Muscle layer of colon (tissue), 2 donors: Measurements from ENCODE around the gene TRPM3.

Experiments used
- H3K27ac ChIP-seq: one replicate; pipeline ENCODE4 v1.7.0; 2013; ENCODE audit warnings: low read depth, mild to moderate bottlenecking, low read length, moderate library complexity
- H3K27me3 ChIP-seq, 2 donors: one replicate each; pipeline ENCODE4 v1.7.0; 2013; ENCODE audit warnings: low read length in 2 of 2, mild to moderate bottlenecking in 2 of 2; ENCODE audit not compliant: insufficient read depth in 2 of 2, control insufficient read depth in 1 of 2
- H3K36me3 ChIP-seq: one replicate; pipeline ENCODE4 v1.7.0; 2013; ENCODE audit warnings: mild to moderate bottlenecking, low read length; ENCODE audit not compliant: insufficient read depth
- H3K4me1 ChIP-seq: one replicate; pipeline ENCODE4 v1.7.0; 2013; ENCODE audit warnings: mild to moderate bottlenecking, low read length; ENCODE audit not compliant: insufficient read depth
- H3K4me3 ChIP-seq, 2 donors: one replicate each; pipeline ENCODE4 v1.7.0; 2013; ENCODE audit warnings: low read length in 2 of 2, low read depth in 1 of 2, mild to moderate bottlenecking in 1 of 2, moderate library complexity in 1 of 2
- H3K9ac ChIP-seq: one replicate; pipeline ENCODE4 v1.7.0; 2013; ENCODE audit warnings: low read length
- H3K9me3 ChIP-seq: one replicate; pipeline ENCODE4 v1.7.0; 2013; ENCODE audit warnings: mild to moderate bottlenecking, low read length
- donor health status: abdominal sarcoma.
- donor health status: Adenocarcinoma of cecum.

The TRPM3 gene

GRCh38 chr9:70561111-70561510, 560.3 kb downstream of the TRPM3 start:
- no peaks in the 10 kb centered on the region for H3K27me3 ChIP-seq
- no peaks in the 10 kb centered on the region for H3K9me3 ChIP-seq
- H3K36me3 ChIP-seq, result no peaks in the 10 kb centered on the region
- H3K4me1 ChIP-seq, result no peaks in the 10 kb centered on the region
- H3K9ac ChIP-seq, result no peak overlapping the region
- H3K4me3 ChIP-seq, result no peak overlapping the region
- H3K27ac ChIP-seq, result no peak overlapping the region

DNA sequence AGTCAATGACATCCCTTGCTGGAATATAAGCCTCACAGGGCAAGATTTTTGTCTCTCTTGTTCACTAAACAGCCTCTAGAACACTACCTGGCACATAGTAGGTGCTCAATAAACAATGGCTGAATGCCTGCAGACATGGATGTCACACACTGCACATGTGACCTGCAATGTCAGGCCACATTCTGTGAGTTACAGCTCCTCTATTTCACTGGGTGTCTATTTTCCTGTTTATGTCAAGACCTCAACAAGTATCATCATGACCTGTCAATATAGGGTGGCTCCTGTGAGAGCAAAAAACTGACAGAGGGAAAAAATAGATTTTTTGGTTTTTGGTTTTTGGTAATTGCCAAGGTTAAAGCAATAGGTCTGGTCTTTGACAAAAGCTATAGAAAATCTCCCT, 562.3 kb downstream of the TRPM3 start:
- Histone ChIP-seq H3K9me3 (no peaks in the 10 kb centered on the region), H3K4me3 (no peak overlapping the region), H3K9ac (no peak overlapping the region), H3K27ac (no peak overlapping the region), H3K36me3 (no peaks in the 10 kb centered on the region), H3K27me3 (no peaks in the 10 kb centered on the region), H3K4me1 (peaks cover 12% of the 10 kb centered on the region)

DNA sequence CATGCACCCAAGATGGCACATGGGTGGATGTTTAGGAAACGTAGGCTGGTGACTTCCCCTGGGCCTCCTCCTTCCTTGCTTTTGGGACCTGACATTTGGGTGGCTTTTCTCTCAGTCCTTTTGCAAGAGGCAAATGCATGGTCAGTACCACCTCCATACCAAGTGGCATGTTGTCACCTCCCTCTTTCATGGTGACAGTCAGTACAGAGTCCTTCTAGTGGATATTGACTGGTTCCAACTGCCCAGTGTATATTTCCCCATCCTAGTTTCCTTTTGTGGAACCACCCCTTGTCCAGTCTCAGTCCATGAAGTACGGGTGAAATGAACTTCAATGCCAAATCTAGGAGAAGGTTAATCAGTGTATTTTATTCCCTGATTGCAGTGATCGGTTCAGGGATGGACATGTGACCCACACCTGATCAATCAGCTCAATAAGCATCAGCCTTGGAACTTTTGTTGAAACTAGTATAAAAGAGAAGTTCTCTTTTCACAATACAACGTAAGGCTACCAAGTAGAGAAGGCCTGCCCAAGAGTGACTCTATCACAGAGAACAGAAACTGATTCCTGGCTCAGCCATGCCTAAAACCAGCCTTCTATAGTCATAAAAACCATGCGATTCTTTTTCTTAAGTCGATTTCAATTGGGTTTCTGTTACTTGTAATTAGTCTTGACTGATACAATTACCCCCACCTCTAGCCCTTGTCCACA, 563.6 kb downstream of the TRPM3 start:
- Histone ChIP-seq H3K27me3 (no peaks in the 10 kb centered on the region), H3K4me1 (peaks cover 19% of the 10 kb centered on the region), H3K27ac (no peak overlapping the region), H3K9me3 (no peaks in the 10 kb centered on the region), H3K9ac (no peak overlapping the region), H3K36me3 (no peaks in the 10 kb centered on the region), H3K4me3 (no peak overlapping the region)

- Histone ChIP-seq H3K27ac (no peak overlapping the region), H3K27me3 (no peaks in the 10 kb centered on the region), H3K36me3 (no peaks in the 10 kb centered on the region), H3K4me3 (no peak overlapping the region), H3K9ac (no peak overlapping the region), H3K9me3 (no peaks in the 10 kb centered on the region), H3K4me1 (peaks cover 19% of the 10 kb centered on the region)
Observed at GRCh38 chr9:70556771-70557170, 564.6 kb downstream of the TRPM3 start.

DNA sequence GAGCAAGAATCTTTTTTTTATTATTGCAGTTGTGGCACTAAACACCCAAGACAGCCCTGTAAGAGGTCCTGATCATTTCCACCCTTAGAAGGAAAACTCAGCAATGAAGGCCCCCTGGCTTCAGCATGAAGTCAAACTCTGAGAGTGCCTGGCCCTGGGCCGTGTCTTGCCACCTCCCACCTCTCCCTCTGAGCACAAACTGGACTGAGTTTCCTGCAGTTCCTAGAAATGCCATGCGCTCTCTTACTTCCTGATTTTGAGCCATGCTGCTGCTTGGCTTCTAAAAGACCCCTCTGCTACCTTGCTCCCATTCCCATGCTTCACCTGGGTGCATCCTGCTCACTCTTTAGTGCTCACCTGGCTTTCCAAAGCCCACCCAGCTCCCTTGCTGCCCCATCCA, 566.5 kb downstream of the TRPM3 start:
- no peak overlapping the region for H3K27ac ChIP-seq
- H3K9ac ChIP-seq, result no peak overlapping the region
- H3K4me1 ChIP-seq, result peaks cover 19% of the 10 kb centered on the region
- H3K27me3 ChIP-seq, result no peaks in the 10 kb centered on the region
- no peaks in the 10 kb centered on the region for H3K9me3 ChIP-seq
- no peak overlapping the region for H3K4me3 ChIP-seq
- H3K36me3 ChIP-seq, result no peaks in the 10 kb centered on the region

DNA sequence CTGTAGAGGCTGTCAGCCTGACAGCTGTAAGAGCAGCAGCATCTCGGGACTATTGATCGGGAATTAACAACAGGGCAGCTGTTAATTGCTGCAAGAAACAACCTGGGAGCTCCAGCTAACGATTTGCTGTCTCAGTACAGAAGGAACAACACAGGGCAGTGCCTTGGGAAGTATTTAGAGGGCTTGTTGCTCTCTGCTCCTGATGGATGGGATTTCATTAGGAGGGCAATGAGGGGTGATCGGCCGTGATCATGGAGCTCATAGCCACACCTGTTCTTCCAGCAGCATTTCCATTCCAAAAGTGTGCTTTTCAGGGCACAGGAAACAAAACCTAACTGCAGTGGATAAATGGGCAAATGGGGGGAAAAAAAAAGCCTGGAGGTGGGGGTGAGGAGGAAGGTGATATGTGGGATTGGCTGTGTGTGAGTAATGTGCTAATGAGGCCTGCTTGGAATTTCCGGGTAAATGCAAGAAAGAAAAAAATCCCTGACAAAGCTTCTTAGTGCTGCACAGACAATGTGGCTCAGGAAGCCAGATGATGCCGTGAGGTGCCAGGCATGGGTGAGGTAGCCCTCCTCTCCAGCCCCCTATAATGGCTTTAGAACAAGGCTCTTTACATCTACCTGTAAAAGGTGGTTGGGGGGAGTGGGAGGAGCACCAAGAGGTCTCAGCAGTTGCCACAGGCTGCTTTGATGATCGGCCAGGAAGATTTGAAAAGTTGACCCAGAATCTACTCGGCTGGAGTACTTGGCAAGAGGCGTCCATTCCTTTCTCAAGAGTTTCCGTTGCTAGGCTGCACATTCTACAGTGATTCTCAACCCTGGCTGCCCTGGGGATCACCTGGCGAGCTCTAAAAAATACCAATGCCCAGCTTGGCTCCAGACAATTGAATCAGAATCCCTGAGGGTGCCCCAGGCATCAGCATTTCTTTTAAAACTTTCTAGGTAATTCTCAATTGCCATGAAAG, 567.4 kb downstream of the TRPM3 start:
- Histone ChIP-seq H3K27ac (peak overlapping the region; percentile 28), H3K4me3 (peak overlapping the region in 1 of 2 donors; percentile 20)

GRCh38 chr9:70552561-70552960, 568.9 kb downstream of the TRPM3 start:
- no peaks in the 10 kb centered on the region for H3K9me3 ChIP-seq
- H3K27ac ChIP-seq, result no peak overlapping the region
- no peaks in the 10 kb centered on the region for H3K27me3 ChIP-seq
- no peak overlapping the region for H3K9ac ChIP-seq
- no peaks in the 10 kb centered on the region for H3K36me3 ChIP-seq
- no peak overlapping the region for H3K4me3 ChIP-seq
- peaks cover 19% of the 10 kb centered on the region for H3K4me1 ChIP-seq

More for the DNA sequence above, 567.4 kb downstream of the TRPM3 start:
- Histone ChIP-seq H3K9me3 (no peaks in the 10 kb centered on the region), H3K9ac (no peak overlapping the region), H3K4me1 (peaks cover 19% of the 10 kb centered on the region), H3K36me3 (no peaks in the 10 kb centered on the region), H3K27me3 (no peaks in the 10 kb centered on the region)

GRCh38 chr9:70551801-70552200, 569.6 kb downstream of the TRPM3 start:
- Histone ChIP-seq H3K4me1 (peaks cover 19% of the 10 kb centered on the region), H3K36me3 (no peaks in the 10 kb centered on the region)

DNA sequence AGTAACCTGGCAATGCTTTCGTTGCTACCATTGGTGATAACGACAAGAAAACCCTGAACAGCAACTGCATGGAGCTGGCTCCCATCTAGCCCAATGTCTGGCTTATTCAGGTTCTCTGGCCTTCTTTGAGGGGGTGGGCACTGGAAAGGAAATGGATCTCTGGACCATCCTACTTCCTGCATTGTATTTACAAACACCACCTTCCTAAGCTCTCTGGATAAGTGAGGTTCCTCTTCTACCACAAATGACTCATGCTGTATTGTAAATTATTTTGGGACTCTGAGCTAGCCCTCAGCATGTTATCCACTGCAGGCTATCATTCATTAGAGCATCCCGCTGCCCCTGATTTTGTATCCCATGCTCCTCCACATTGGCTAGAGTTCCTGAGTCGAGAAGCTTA, 570.0 kb downstream of the TRPM3 start:
- Histone ChIP-seq H3K9ac (no peak overlapping the region), H3K4me3 (no peak overlapping the region), H3K36me3 (no peaks in the 10 kb centered on the region), H3K27ac (no peak overlapping the region), H3K27me3 (no peaks in the 10 kb centered on the region), H3K4me1 (peaks cover 21% of the 10 kb centered on the region), H3K9me3 (no peaks in the 10 kb centered on the region)

More at GRCh38 chr9:70551801-70552200, 569.6 kb downstream of the TRPM3 start:
- Histone ChIP-seq H3K4me3 (no peak overlapping the region), H3K9me3 (no peaks in the 10 kb centered on the region), H3K27me3 (no peaks in the 10 kb centered on the region), H3K27ac (no peak overlapping the region), H3K9ac (no peak overlapping the region)

GRCh38 chr9:70549926-70550325, 571.5 kb downstream of the TRPM3 start:
- Histone ChIP-seq H3K4me3 (no peak overlapping the region), H3K27ac (no peak overlapping the region), H3K4me1 (peaks cover 26% of the 10 kb centered on the region), H3K9me3 (no peaks in the 10 kb centered on the region), H3K27me3 (no peaks in the 10 kb centered on the region), H3K9ac (no peak overlapping the region), H3K36me3 (no peaks in the 10 kb centered on the region)

DNA sequence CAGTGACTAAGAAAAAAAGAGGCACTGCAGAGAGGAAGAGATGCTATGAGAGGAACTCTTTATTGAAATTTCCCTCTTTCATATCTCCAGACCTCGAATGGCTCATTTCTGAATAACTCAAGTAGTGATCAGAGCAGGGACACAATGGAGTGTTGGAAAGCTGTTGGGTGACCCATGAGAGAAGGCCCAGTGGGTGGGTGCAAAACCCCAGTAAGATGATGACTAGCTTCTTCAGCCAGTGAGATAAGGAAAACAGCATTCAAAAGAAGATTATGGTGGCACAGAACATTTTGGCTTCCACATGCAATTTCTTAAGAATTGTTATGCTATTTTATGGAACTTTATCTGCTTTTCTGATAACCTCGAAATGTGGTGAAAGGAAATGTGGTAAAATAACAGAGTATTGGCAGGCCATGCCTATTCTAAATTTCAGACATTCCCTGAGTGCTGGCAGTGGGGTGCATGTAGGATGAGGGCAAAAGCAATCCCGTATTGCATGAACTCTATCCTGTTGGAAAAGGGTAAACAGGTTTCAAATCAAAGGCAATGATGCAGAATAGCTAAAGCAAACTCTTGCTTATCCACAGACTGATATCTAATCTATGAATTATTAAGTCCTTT, 579.0 kb downstream of the TRPM3 start:
- no peaks in the 10 kb centered on the region for H3K27me3 ChIP-seq
- H3K9ac ChIP-seq, result no peak overlapping the region
- H3K36me3 ChIP-seq, result no peaks in the 10 kb centered on the region
- no peaks in the 10 kb centered on the region for H3K9me3 ChIP-seq
- no peak overlapping the region for H3K4me3 ChIP-seq
- no peak overlapping the region for H3K27ac ChIP-seq
- H3K4me1 ChIP-seq, result peaks cover 10% of the 10 kb centered on the region
